NAMALWA (cell line): ENCODE data around the gene CARD9.
A peak's percentile ranks its signal among the peaks of the same experiment; 100 is the strongest.

ENCODE experiments used
- DNase-seq: peaks from one replicate; pipeline ENCODE4 v3.0.0-alpha.2; 2015; ENCODE audit warnings: low spot score

CARD9 gene

DNA sequence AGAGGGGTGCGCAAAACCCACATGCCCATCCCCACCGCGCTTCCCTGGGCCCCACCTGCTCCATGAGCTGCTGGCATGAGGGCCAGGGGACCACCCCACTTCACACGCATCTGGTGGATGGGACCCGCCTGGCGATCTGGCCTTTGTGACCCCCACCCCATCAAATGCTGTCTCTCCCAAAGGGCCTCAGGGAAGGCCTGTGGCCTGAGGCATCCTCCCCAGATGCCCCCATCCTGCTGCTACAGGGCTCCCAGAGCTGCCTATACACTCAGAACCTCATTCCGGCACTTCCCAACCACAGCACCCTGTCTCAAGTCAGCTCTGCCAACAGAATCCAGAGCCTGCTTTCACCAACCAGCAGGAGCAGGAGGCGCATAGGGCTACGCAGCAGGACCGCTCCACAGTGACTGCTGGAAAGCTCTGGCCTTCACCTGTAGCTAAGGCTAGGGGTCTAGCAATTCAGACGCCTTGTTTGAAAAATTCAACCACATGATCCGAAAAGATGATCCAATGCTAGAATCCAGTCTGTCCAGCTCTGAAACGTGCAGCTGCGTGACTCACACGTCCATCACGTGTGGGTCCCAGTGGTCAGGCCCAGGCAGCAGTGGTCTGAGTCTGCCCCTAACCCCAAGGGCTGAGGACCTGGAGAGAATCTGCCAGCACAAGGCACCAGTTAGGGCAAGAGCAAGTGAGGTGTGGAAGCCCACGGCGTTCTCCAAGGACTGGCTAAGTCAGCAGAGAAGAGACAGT lies 27.9 kb upstream of the CARD9 start:
- no peak for DNase-seq

DNA sequence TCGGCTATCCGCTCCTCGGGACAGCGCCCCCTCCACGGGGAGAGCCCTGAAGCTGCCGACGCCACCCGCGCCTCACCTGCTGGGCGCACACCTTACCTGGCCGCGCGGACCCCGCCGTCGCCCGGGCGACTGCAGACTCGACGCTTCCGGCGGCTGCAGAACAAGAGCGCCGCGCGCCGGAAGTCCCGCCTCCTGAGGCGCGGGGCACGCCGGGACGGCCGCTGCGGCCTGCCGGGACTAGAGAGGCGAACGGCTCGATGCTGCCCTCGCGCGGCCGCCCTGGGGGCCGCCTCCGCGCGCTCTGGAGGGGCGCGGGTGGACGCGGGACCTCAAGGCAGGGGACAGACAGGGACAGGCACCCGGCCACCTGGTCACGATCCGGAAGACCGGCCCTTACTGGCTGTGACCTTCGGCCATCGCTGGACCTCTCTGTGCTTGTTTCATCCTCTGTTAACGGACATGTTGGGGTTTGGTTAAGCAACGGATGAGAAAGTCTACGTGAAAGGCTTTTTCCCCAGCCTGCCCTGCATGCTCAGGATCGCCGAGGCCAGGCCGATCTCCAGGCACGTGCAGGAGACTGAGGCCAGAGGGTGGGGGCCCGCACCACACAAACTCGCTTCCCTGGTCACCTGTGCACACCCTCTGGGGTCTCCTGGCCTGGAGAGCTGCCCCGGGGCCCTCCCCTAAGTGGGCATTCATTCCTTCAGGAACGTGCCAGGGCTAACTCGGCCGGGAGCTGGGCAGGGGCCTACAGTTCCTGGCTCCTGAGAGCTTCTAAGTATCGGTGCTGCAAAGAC lies 26.8 kb upstream of the CARD9 start, which contains the start of gene SNAPC4:
Gene SNAPC4, minus strand, starts transcription at position 133 of the 797 bp plus-strand sequence. CDS start 1,742 bp downstream, outside the sequence.
- peak; percentile 91 for DNase-seq

DNA sequence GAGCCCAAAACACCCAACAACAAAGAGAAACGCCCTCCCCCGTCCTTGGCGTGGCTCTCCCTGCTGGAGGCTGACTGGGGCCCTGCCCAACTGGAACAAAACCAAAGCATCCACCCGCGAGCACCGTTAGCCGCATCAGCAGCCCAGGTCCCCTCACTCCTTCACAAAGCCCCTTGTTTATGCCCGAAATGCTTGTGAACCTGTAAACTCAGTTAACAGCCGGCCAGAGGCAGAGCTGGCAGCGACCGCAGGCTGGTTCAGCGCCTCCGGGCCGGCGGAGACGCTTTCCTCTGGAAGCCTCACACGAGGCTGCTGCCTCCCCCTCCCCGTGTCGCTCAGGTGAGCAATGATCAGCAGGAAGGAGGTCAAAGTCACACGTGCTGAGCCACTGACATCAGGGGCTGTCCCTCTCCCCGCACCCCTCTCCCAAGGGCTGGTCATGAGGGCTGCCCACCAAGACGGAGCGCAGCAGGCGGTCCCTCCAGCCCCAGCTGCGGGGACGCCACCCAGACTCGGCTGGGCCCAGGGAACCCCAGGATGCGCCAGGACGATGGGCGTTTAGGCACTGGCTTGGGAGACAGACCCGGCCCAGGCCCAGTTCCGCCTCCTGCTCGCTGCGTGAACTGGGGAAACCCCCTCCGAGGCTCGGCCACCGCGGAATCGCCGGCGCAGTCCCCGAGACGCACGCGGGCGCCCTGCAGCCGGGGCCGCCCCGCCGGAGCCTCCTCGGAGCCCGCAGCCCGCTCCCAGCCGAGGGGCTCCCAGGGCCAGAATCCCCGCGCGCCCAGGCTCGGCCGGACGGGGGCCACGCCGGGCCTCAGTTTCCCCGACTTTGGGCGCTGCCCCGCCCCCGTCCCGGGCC lies 25.9 kb upstream of the CARD9 start:
- DNase-seq = peak; percentile 56

DNA sequence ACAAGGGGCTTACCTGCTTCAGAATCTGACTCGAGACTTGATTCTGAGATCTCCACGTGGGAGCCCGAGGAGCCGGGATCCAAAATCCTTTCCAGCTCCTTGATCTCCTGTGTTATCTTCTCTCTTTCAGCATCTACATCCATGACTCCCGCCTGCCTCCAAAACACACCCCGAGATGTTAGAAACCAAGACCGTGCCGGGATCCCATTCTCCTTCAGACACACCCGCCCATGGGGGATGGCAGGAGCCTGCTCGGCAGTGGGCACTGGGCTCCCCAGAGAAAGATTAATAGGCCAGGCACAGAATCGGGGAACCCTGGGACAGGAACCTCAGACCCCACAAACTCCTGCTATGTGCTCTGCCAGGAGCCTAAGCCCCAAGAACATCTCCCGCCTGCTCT lies 24.8 kb upstream of the CARD9 start:
- DNase-seq = no peak

DNA sequence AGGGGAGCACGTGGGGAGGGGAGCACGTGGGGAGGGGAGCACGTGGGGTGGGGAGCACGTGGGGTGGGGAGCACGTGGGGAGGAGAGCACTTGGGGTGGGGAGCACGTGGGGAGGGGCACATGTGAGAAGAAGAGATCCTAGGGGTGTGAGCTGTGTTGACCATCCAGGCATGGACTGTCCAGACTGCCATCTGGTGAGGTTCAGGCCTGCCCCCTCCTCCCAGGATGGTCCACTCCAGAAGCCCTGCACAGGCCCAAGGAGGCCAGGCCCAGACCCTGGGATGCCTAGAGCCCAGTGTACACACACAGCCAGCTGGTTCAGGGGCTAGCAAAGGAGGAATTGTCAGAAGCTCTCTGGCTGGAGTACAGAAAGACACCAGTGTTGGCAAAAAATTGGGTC lies 24.2 kb upstream of the CARD9 start:
- DNase-seq = no peak

DNA sequence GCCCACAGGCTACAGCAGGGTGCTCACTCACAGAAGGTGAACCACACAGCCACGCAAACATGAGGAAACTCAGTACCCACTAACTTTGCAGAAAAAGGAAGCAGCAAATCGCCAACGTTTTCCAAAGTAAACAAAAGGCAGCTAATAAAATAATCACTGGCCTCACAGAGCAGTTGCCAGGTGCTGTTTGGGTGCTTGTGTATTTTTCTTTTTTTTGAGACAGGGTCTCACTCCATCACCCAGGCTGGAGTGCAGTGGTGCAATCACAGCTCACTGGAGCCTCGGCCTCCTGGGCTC lies 22.7 kb upstream of the CARD9 start:
- DNase-seq = no peak

DNA sequence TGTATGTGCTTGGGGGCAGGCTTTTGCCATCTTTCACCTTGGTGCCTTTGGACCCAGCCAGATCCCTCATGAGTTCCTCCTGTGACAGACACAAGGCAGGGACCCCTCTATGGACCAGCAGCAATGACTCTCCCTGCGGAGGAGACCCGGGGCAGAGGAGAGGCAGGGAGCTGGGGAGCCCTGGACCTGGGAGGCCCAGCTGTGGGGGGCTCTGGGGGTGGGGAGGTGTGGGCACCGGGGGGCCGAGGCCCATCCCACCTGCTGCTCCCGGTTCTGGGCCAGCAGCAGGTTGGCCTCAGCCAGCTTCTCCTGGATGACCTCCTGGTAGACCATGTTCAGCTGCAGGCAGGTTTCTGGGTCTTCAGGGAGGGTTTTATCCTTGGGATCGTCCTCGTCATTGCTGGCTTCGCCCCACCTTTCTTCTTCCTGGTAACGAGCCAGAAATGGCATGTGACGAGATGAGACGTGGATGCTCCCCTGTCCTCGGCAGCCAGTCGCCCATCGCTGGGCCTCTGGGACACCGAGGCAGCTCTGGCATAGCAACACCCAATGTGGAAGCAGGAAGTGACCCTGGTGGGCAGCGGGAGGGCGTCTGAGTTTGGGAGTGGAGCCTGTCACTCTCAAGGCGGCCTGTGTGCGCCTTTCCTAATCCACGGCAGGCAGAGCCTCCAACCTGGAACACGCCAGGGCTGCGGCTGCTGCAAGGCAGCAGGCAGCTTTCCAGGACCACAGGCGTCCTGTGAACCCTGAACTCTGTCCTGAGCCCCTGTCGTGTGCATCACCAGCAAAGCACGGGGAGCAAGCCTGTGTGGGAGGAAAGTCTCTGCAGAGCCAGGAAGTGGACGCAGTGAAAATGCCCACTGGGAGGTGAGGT lies 22.1 kb upstream of the CARD9 start:
- DNase-seq = no peak

DNA sequence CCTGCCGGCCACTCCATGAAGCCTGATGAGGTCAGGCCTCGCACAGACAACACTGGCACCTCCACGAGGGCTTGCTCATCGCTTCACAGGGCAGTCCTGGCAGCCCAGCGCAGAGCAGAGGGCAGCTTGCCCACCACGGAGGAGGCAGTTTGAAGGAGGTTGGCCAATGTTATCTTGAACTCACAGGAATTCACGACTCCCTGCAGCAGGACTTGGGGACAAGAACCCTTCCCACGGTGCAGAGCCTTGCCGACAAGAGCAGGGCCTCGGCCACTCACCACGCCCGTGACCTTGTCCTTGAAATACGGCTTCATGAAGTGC lies 21.5 kb upstream of the CARD9 start:
- no peak for DNase-seq

DNA sequence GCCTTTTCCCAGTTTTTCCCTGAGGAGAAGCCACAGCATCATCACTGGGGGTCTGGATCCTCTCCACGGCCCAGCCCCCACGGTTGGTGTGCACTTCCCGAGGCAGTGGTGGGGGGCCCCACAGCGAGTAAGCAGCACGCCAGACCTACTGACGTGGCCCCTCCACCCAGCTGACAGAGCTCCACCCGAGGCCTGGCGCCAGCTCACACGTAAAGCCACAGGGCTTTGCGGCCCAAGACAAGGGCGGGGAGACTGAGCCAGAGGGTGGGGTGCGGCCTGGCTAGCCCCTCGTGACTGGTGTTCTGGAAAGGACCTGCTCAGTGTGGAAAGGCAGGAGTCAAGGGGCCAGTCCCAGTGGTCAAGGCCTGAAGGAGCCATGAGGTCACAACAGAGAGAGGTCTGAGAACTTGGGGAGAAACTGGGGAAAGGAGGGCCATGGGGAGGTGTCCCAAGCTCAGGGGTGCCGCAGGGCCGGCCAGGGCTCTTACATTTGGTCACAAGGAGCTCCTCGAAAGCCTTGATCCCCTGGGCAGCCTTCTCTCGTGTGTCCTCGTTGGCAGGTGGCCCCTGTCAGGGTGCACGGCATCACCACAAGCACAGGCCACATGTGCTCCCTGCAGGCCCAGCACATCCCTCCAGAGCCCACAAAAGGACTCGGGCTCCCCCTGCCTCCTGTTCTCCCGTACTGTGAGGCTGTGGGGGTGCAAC lies 21.0 kb upstream of the CARD9 start:
- DNase-seq = no peak

DNA sequence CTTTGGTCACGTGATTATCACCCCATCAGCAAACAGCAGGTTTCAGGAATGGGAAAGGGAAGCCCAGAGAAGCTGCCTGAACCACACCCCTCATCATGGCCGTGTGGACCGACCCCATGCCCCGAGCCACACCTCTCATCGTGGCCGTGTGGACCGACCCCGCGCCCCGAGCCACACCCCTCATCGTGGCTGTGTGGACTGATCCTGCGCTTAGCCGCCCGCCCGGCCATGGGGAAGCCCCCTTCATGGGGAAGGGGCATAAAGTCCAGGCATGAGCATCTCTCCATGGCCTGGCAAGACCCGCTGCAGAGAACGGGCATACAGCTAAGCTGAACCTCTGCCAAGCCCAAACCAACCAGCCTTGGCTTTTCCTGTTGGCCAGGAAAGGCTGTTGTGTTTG lies 20.1 kb upstream of the CARD9 start:
- no peak for DNase-seq

DNA sequence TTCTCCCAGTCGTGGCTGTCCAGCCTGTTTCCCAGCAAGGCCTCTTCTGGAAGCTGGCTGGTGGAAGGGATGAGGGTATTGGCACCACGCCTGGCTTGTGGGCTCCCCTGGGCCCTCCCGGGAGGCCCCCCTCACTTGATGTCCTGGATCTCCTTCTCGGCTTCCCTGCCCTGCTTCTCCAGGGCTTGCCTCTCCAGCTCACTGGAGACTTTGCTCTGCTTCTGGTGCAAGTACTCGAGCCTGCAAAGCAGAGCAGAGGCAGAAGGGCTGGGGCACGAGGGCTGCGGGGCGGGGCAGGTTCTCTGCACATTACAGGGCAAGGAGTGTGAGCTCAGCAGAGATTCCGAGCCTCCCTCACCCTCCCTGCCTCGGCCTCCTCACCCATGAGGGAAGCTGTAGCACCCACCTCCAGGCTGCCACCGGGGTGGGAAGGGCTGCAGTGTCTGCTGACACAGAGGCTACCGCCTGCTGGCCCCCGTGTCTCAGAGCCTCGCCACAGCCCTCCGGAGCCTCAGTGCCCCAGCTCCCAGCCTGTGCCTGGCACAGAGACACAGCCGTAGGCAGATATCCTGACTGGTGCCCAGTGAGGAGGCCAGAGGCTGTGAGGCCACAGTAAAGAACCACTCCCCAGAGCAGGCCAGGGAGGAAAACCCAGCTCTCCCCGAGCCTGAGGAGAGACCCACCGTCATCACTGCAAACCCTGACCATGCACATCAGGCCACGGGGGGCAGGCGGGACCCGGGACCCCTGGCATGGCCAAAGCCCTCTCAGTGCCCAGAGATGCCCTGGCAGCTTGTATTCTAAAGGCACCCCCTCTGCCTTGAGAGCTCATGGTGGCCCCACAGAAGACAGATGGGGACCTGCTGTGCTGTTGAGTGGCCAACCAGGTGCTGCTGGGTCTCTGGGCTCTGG lies 19.3 kb upstream of the CARD9 start:
- DNase-seq = no peak

DNA sequence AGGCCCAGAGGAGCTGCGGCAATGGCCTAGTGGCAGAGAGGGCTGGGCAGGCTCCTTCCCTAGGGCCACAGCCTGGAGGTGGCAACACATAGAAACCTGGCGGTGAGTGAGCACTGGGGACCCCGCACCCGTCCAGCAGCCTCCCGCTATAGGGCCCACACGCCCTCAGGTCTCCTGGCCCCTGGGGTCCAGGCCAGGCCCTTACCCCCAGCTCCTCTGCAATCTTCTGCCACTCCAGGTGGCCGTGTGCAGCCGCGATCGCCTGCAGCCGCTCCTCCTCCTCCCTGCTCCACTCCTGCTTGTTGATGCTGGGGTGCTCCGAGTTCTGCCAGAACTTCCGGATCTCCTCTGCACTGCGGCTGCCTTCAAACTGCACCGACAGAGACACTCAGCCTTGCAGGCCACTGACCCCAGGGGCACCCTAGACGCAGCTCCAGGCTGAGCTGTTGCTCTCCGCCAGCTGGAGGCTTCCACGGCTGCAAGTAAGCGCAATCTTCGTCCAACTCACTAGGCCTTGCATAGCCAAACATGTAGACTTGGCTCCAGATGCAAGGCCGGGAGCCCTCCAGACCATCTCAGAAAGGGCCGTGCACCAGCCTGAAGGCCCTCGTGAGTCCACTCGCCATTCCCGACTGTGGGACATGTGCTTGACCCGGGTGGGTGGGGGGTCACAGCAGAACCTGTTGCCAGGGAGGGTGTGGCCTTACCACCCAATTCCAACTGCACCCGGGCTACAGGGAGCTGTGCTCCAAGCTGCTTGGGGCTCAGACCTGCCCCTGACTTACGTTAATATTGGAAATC lies 18.5 kb upstream of the CARD9 start:
- no peak for DNase-seq

DNA sequence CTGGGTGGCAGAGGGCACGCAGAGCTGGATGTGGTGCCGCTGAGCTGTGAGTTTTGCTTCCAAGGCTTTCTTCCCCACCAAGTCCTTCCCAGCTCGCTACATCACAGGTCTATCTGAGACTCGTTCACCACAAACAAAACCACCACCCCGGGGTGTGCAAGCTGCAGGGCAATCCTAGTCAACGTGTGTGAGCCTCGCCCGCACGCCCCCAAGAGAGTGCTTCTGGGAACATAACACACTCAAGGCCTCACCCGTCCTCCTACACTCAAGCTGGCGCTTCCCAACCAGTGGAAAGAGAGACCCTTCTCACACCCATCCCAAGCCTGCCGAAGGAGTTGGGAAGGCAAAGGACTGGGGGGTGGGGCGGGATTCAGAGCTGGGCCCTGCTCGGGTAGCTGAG lies 15.9 kb upstream of the CARD9 start:
- no peak for DNase-seq

DNA sequence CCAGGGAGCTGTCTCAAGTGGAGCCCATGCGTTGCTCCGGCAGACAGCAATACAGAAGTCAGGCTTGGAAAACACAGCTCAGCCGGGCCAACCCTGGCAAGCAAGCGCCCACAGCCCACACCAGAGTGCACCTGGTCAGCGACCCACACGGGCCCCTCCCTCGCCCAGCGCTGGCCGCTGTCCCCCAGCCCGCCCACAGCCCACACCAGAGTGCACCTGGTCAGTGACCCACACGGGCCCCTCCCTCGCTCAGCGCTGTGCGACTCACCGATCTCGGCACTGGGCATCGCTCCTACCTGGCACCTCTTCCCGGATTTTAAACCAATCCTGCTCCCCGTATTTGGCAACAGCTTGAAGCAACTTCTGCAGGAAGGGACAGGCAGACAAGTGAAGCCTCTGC lies 13.7 kb upstream of the CARD9 start:
- DNase-seq = no peak

DNA sequence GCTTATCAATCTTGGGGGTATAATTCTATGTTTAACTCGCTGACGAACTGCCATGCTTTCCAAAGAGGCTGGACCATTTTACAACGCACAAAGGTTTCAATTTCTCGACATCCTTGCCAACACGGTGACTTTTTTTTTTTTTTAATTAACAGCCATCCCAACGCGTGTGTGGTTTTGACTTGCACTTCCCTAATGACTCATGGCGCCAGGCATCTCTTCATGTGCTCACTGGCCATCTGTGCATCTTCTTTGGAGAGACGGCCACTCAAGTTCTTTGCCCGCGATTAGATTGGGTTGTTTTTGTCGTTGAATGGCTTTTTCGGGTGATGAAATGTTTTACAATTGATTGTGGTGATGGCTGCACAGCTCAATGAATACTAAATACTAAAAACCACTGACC lies 12.5 kb upstream of the CARD9 start:
- DNase-seq = no peak

DNA sequence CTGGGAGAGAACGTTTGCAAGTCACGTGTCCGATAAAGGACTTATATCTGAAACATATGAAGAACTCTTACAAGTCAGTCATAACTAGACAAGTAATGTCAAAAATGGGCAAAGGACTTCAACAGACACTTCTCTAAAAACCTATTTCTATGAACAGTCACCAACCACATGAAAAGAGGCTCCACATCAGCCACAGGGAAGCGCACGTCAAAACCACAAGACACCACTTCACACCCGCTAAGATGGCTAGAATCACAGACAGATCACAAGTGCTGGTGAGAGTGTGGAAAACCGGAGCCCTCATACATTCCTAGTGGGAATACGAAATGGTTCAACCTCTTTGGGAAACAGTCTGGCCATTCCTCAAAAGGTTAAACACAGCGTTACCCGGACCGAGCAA lies 11.5 kb upstream of the CARD9 start:
- no peak for DNase-seq

DNA sequence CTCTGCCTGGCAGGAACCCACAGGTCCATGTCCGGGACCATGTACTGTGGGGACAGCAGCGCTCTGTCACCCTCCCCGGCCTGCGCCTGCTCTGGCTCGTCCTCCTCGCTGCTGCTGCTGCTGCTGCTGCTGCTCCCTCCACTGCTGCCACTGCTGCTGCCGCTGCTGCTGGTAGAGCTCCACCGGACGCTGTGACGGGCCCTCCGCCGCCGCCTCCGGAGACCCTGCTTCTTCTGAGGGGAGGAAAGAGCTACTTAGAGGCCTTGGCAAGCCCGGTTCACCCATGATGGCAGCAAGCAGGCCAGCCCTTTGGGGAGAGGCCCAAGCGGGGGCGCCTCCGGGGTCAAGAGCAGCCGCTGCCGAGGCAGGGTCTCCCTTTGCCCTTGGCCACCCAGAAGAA lies 10.0 kb upstream of the CARD9 start:
- DNase-seq = no peak

DNA sequence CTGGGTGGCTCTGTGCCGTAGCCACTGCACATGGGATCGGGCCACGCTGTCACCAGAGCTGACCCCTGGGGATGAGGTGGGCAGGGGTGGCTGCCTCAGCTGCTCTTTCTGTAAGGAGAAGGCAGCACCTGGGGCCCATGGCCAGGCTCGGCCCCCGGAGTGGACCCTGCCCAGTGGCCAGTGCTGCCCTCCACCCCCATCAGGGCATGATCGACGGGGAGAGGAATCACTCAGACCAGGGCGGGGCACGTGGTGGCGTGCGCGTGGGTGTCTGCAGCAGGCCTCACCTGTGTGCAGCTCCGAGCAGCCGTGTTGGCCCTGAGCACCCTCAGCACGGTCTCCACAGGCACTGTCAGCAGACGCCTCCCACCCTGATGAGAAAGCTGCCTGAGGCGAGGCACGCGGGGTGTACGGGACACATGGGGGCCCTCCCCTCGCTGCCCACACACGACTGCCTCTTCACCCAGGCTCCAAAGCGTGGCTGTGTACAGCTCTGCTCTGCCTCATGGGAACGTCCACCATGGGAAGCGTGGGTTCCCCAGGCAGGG lies 8.6 kb upstream of the CARD9 start:
- no peak for DNase-seq

DNA sequence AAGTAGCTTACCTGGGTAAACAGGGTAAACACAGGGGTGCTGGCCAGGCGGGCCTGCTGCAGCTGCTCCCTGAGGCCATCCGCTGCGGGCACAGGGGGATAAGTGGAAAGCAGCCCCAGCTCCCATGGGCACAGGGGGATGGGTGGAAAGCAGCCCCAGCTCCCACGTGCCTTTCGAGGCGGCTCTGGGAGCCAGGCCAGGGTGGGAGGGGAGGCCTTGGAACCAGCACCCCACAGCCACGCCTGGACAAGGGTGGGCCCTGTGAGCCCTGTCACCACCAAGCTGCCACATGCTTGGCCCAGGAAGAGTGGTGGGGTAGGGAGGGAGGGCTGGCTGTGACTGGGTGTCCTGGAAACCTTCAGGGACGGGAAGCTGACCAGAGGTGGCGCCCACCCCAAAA lies 7.8 kb upstream of the CARD9 start:
- no peak for DNase-seq
